BE2C (cell line): ENCODE measurements around the gene ERLIN1.

Experiments used
- DNase-seq: peaks from one replicate; pipeline ENCODE4 v3.0.0-alpha.2; 2020
- H3K27me3 ChIP-seq: fragments of 250-450 bp; sonication (Bioruptor Pico); 2 replicates; pipeline ENCODE4 v1.5.1; 2020; ENCODE audit warnings: mild to moderate bottlenecking
- H3K36me3 ChIP-seq: fragments of 250-450 bp; sonication (Bioruptor Pico); 2 replicates; pipeline ENCODE4 v1.5.1; 2020; ENCODE audit warnings: mild to moderate bottlenecking
- H3K4me1 ChIP-seq: fragments of 250-450 bp; sonication (Bioruptor Pico); 2 replicates; pipeline ENCODE4 v1.5.1; 2020
- H3K4me3 ChIP-seq: 2 replicates; pipeline ENCODE4 v1.5.1; 2011; ENCODE audit warnings: low read depth, low read length
- H3K9me3 ChIP-seq: fragments of 250-450 bp; sonication (Bioruptor Pico); 2 replicates; pipeline ENCODE4 v1.5.1; 2020
- CTCF ChIP-seq: IDR thresholded peaks from 2 replicates; pipeline ENCODE4 v1.5.1; 2012; ENCODE audit warnings: mild to moderate bottlenecking, low read depth, low read length

ERLIN1 gene

GRCh38 chr10:100138921-100139496 lies 46.8 kb downstream of the ERLIN1 start:
- H3K4me3 ChIP-seq = no peak overlapping the region
- TF ChIP-seq CTCF = no peak

GRCh38 chr10:100135486-100135885 lies 50.3 kb downstream of the ERLIN1 start:
- Histone ChIP-seq H3K4me3 (no peak overlapping the region), H3K9me3 (no peaks in the 10 kb centered on the region), H3K27me3 (no peaks in the 10 kb centered on the region), H3K36me3 (no peaks in the 10 kb centered on the region), H3K4me1 (peaks cover 5% of the 10 kb centered on the region; the same call in 1 of the 2 replicates)
- TF ChIP-seq CTCF = no peak
- DNase-seq = no peak

More at GRCh38 chr10:100138921-100139496, 46.8 kb downstream of the ERLIN1 start:
- Histone ChIP-seq H3K36me3 (no peaks in the 10 kb centered on the region), H3K4me1 (peaks cover 6% of the 10 kb centered on the region; the same call in 1 of the 2 replicates), H3K9me3 (no peaks in the 10 kb centered on the region), H3K27me3 (no peaks in the 10 kb centered on the region)
- no peak for DNase-seq

- DNase-seq = no peak
- H3K36me3 ChIP-seq = no peaks in the 10 kb centered on the region
- H3K27me3 ChIP-seq = no peaks in the 10 kb centered on the region
- H3K4me1 ChIP-seq = no peaks in the 10 kb centered on the region
- no peak overlapping the region for H3K4me3 ChIP-seq
- no peaks in the 10 kb centered on the region for H3K9me3 ChIP-seq
- no peak for TF ChIP-seq CTCF
These were observed 52.0 kb downstream of the ERLIN1 start for GRCh38 chr10:100133801-100134200.

- H3K4me1 ChIP-seq = no peaks in the 10 kb centered on the region
- no peaks in the 10 kb centered on the region for H3K27me3 ChIP-seq
- TF ChIP-seq CTCF = no peak
- H3K4me3 ChIP-seq = no peak overlapping the region
- DNase-seq = no peak
- no peaks in the 10 kb centered on the region for H3K9me3 ChIP-seq
- no peaks in the 10 kb centered on the region for H3K36me3 ChIP-seq
These were observed 53.4 kb downstream of the ERLIN1 start for GRCh38 chr10:100132427-100132826.

- H3K9me3 ChIP-seq = no peaks in the 10 kb centered on the region
- no peak for DNase-seq
- no peaks in the 10 kb centered on the region for H3K27me3 ChIP-seq
- no peaks in the 10 kb centered on the region for H3K36me3 ChIP-seq
- no peaks in the 10 kb centered on the region for H3K4me1 ChIP-seq
- TF ChIP-seq CTCF = no peak
- H3K4me3 ChIP-seq = no peak overlapping the region
These were observed 54.3 kb downstream of the ERLIN1 start for GRCh38 chr10:100131571-100131970.

GRCh38 chr10:100130831-100131230 lies 55.0 kb downstream of the ERLIN1 start:
- no peak overlapping the region for H3K4me3 ChIP-seq
- no peaks in the 10 kb centered on the region for H3K9me3 ChIP-seq
- H3K36me3 ChIP-seq = no peaks in the 10 kb centered on the region
- H3K4me1 ChIP-seq = no peaks in the 10 kb centered on the region
- H3K27me3 ChIP-seq = no peaks in the 10 kb centered on the region
- no peak for DNase-seq
- TF ChIP-seq CTCF = no peak
